Panc1 (cell line): ENCODE results near the gene ARMC12. TPM values are rescaled to one million over a fixed set of nuclear protein-coding genes. Genes with fewer than 3 reads are reported as not detected.

Experiments
- ATAC-seq: fragments of 200-7000 bp; cut with Tn5 transposase; 2 replicates; pipeline ENCODE4 v1.9.1; 2020; ENCODE audit warnings: mild to moderate bottlenecking, moderate library complexity
- BruUV-seq: library from RNA; stranded (reverse); fragments of 400-500 nt; replicated peaks from 2 replicates; lab custom pipeline; 2021; lab: Mats Ljungman, UMichigan
- CTCF ChIA-PET: fragments of 300-600 bp; sonication (Branson Sonifier 250); formaldehyde crosslinking; loops from one replicate; lab custom pipeline; 2022; ENCODE audit warnings: antibody characterized with exemption; lab: Charles Lee
- POLR2A ChIA-PET: fragments of 300-600 bp; sonication (Branson Sonifier 250); formaldehyde crosslinking; loops from one replicate; lab custom pipeline; 2022; ENCODE audit warnings: antibody characterized with exemption; lab: Charles Lee
- DNase-seq: peaks from one replicate; pipeline ENCODE4 v3.0.0-alpha.2; 2010; ENCODE audit warnings: low read depth, low spot score
- H3K27ac ChIP-seq: 2 replicates; pipeline ENCODE4 v1.5.1; 2011; ENCODE audit warnings: mild to moderate bottlenecking, low read length, inconsistent platforms
- H3K27me3 ChIP-seq: fragments of 200-500 bp; sonication (Bioruptor generic); 2 replicates; pipeline ENCODE4 v1.6.0; 2014; ENCODE audit warnings: low read length, inconsistent platforms; ENCODE audit not compliant: control insufficient read depth, insufficient read depth
- H3K36me3 ChIP-seq: fragments of 200-500 bp; sonication (Bioruptor generic); 2 replicates; pipeline ENCODE4 v1.5.1; 2014; ENCODE audit warnings: inconsistent platforms, mild to moderate bottlenecking, low read length, moderate library complexity; ENCODE audit not compliant: control insufficient read depth, insufficient read depth
- H3K4me1 ChIP-seq: 2 replicates; pipeline ENCODE4 v1.5.1; 2011; ENCODE audit warnings: inconsistent platforms, mild to moderate bottlenecking, low read length, moderate library complexity; ENCODE audit not compliant: control insufficient read depth, insufficient read depth
- H3K4me3 ChIP-seq, 2 experiments: 2 replicates each; pipeline ENCODE4 v1.5.1; 2011 to 2012; ENCODE audit warnings: low read depth in 2 of 2, low read length in 2 of 2, mild to moderate bottlenecking in 2 of 2, inconsistent platforms in 1 of 2, moderate library complexity in 1 of 2
- H3K9me3 ChIP-seq: fragments of 200-500 bp; sonication (Bioruptor generic); 2 replicates; pipeline ENCODE4 v1.5.1; 2014; ENCODE audit warnings: low read depth, mild to moderate bottlenecking, inconsistent platforms, low read length, moderate library complexity; ENCODE audit not compliant: control insufficient read depth, insufficient read depth
- CTCF ChIP-seq: fragments of 450-650 bp; IDR thresholded peaks from 2 replicates; pipeline ENCODE4 v1.5.1; 2017; ENCODE audit warnings: mild to moderate bottlenecking
- POLR2AphosphoS5 ChIP-seq: IDR thresholded peaks from 2 replicates; pipeline ENCODE4 v1.6.1; 2012; ENCODE audit warnings: mild to moderate bottlenecking, low read depth, low read length, moderate library complexity
- REST ChIP-seq, 2 experiments: IDR thresholded peaks; 2 replicates each; pipeline ENCODE4 v1.6.1; 2011 to 2012; ENCODE audit warnings: low read depth in 2 of 2, control low read depth in 1 of 2, low read length in 1 of 2, mild to moderate bottlenecking in 1 of 2, moderate library complexity in 1 of 2; ENCODE audit not compliant: insufficient read depth in 1 of 2
- SIN3A ChIP-seq: IDR thresholded peaks from 2 replicates; pipeline ENCODE4 v1.6.1; 2012; ENCODE audit warnings: low read depth, mild to moderate bottlenecking, low read length, moderate library complexity, borderline replicate concordance; ENCODE audit not compliant: insufficient read depth
- TCF7L2 ChIP-seq: IDR thresholded peaks from 2 replicates; pipeline ENCODE4 v1.6.1; 2011; ENCODE audit warnings: mild to moderate bottlenecking, low read depth, low read length, inconsistent platforms
- in situ Hi-C: cut with HindIII; loops from 2 replicates; pipeline ENCODE4 v1.10.0; 2016; ENCODE audit warnings: low sequenced_read_pairs, low pct_unique_long_range_greater_than_20kb
- intact Hi-C: fragments of 100-400 bp; cut with micrococcal nuclease; formaldehyde crosslinking; loops from one replicate; pipeline ENCODE4 v1.10.0; 2022; ENCODE audit not compliant: unreplicated experiment
- total RNA-seq: library from RNA; stranded (reverse); gene quantifications from one replicate; pipeline ENCODE4 v1.2.1, GENCODE V29; 2021; ENCODE audit not compliant: unreplicated experiment

Gene ARMC12
- total RNA-seq, 1 experiment from 2014 or later, result 1.4 TPM

DNA sequence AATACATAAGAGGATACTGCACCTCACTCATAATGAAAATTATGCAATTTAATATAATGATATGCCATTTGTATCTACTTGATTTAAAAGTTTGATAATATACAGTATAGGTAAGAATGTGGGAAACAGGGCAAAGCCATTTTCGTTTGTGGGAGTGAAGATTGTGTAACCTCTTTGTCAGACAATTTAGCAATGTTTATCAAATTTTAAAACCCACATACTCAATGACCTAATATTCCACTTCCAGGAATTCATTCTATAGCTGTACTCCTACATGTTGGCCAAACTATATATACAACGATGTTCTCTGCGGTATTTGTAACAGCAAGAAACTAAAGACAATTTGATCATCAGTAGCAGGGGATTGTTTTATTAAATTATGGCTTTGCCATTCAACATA lies 30.4 kb upstream of the ARMC12 start:
- Histone ChIP-seq H3K27me3 (no peaks in the 10 kb centered on the region), H3K4me1 (no peaks in the 10 kb centered on the region), H3K9me3 (no peaks in the 10 kb centered on the region), H3K27ac (no peak overlapping the region), H3K4me3 (no peak overlapping the region), H3K36me3 (no peaks in the 10 kb centered on the region)
- in situ Hi-C loops, result no loop called here
- DNase-seq, result no peak
- intact Hi-C loops, result no loop called here
- ChIA-PET CTCF (no interaction called here), POLR2A (no interaction called here)
- TF ChIP-seq POLR2AphosphoS5 (no peak), TCF7L2 (no peak), REST (IDR thresholded peaks at IDR 0.05; ENCODE audit: insufficient read depth in 1 of 2, low read depth in 2 of 2, low read length in 1 of 2) (no peak), CTCF (no peak), SIN3A (no peak)
- BruUV-seq, result no TSS peak
- no peak for ATAC-seq

DNA sequence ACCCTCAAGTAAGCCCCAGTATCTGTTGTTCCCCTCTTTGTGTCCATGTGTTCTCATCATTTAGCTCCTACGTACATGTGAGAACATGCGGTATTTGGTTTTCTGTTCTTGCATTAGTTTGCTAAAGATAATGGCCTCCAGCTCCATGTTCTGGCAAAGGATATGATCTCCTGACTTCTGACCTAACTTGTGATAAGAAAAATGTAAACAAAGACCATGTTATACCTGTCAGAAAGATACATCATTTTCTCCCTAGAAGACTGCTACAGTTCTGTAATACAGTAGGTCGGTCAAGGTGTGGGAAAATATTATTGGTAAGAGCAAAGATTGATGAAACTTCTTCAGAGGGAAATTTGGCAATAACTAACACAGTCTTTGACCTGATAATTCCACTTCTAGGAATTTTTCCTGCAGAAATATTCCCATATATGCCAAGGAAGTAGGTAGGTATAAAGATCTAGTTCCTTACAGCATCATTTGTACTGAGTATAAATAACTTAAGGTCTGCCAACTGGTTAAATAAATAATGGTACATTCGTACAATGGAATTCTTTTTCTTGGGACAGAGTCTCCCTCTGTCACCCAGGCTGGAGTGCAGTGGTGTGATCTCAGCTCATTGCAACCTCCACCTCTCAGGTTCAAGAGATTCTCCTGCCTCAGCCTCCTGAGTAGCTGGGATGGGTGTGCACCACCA lies 29.0 kb upstream of the ARMC12 start:
- H3K9me3 ChIP-seq, result no peaks in the 10 kb centered on the region
- POLR2A ChIA-PET, result no interaction called here
- H3K27me3 ChIP-seq, result no peaks in the 10 kb centered on the region
- no peak for ATAC-seq
- in situ Hi-C loops, result no loop called here
- H3K4me1 ChIP-seq, result no peaks in the 10 kb centered on the region
- H3K36me3 ChIP-seq, result no peaks in the 10 kb centered on the region
- no peak overlapping the region for H3K27ac ChIP-seq
- CTCF ChIA-PET, result no interaction called here
- DNase-seq, result no peak
- no peak overlapping the region for H3K4me3 ChIP-seq
- no TSS peak for BruUV-seq
- TF ChIP-seq SIN3A (no peak), TCF7L2 (no peak), REST (IDR thresholded peaks at IDR 0.05; ENCODE audit: insufficient read depth in 1 of 2, low read depth in 2 of 2, low read length in 1 of 2) (no peak), POLR2AphosphoS5 (no peak), CTCF (no peak)
- intact Hi-C loops, result no loop called here
